ENCODE results near the gene MAGI2. TPM values are rescaled to one million over a fixed set of nuclear protein-coding genes. Genes with fewer than 3 reads are reported as not detected.

MAGI2 gene
- total and polyA plus RNA-seq, 4 donors = 3.7 to 25.5 (median 11.6) TPM

DNA sequence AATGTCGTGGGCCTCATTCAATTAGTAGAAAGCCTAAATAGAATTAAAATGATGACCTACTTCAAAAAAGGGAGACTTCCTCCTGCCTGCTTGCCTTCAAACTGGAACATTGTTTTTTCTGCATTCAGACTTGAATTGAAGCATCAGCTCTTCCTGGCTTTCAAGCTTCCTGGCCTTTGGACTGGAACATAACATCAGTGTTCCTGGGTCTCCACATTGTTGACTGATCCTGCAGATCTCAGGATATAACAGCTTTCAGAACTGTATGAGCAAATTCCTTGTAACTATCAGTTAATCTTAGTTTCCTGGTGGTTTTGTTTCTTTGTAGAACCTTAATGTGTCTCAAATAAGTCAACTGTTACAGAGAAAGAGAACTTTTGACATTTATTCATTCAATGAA is 18.6 kb downstream of the MAGI2 start:
- 0% methylated on average over 1 of the region's 1 CpG for WGBS, 2 donors
- intact Hi-C loops (cut with DNase I) = no loop called here
- H3K9me3 ChIP-seq (ENCODE audit: control insufficient read depth, low read length) = no peaks in the 10 kb centered on the region
- no peak for ATAC-seq (ENCODE audit: low FRiP score)
- no peak overlapping the region for H3K4me3 ChIP-seq (ENCODE audit: low read length in 2 of 2)
- H3K36me3 ChIP-seq (ENCODE audit: control insufficient read depth in 1 of 2, insufficient read depth in 2 of 2, low read length in 1 of 2) = no peaks in the 10 kb centered on the region
- H3K27me3 ChIP-seq (ENCODE audit: control insufficient read depth in 1 of 2, insufficient read depth in 2 of 2, low read length in 1 of 2) = no peaks in the 10 kb centered on the region
- no peak overlapping the region for H3K27ac ChIP-seq (ENCODE audit: low read depth in 1 of 2, low read length in 2 of 2)
- no peak for DNase-seq
- no peaks in the 10 kb centered on the region for H3K4me1 ChIP-seq (ENCODE audit: control insufficient read depth in 1 of 2, insufficient read depth in 2 of 2, low read length in 2 of 2)

DNA sequence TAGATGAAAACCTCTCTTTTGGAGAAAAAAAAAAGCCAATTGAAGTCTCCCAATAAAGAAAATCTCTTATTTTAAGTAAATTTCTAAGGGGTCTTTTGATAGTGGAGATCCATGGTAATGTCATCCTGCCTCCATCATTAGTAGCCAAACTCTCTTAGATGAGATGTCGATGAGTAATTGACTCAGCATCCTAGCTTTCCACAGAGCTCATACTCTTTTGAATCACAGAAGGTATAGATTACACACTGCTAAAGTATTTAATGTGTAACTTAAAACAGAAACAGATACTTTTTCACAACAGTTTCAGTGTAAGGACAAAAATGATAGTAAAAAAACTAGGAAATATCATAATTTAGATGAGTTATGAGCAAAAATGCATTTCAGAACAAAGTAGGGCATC is 19.4 kb downstream of the MAGI2 start:
- H3K4me3 ChIP-seq (ENCODE audit: low read length in 2 of 2) = no peak overlapping the region
- no peak for DNase-seq
- intact Hi-C loops (cut with DNase I) = no loop called here
- ATAC-seq (ENCODE audit: low FRiP score) = no peak
- 88% methylated on average over 1 of the region's 1 CpG for WGBS, 2 donors
- H3K4me1 ChIP-seq (ENCODE audit: control insufficient read depth in 1 of 2, insufficient read depth in 2 of 2, low read length in 2 of 2) = no peaks in the 10 kb centered on the region
- H3K27ac ChIP-seq (ENCODE audit: low read depth in 1 of 2, low read length in 2 of 2) = no peak overlapping the region
- H3K36me3 ChIP-seq (ENCODE audit: control insufficient read depth in 1 of 2, insufficient read depth in 2 of 2, low read length in 1 of 2) = no peaks in the 10 kb centered on the region
- no peaks in the 10 kb centered on the region for H3K27me3 ChIP-seq (ENCODE audit: control insufficient read depth in 1 of 2, insufficient read depth in 2 of 2, low read length in 1 of 2)
- H3K9me3 ChIP-seq (ENCODE audit: control insufficient read depth, low read length) = no peaks in the 10 kb centered on the region

DNA sequence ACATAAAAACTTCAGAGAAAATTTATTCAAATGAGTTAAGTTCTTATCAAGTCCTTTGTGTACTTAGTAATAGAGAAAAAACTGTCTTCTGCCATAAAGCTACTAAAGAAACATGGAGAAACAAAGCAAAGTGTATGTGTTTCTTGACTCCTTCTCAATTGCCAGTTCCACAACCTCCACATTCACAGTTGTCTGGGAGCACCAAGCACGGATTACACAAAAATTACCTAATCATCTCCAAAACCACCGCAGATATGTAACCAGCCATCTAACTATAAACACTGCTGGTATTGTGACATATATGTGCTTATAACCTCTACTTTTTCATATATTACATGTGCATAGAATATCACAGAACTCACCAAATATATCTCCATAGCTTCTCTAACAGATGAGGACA is 23.1 kb downstream of the MAGI2 start:
- ATAC-seq (ENCODE audit: low FRiP score) (no peak), DNase-seq (no peak)
- Histone ChIP-seq H3K4me1 (ENCODE audit: control insufficient read depth in 1 of 2, insufficient read depth in 2 of 2, low read length in 2 of 2) (no peaks in the 10 kb centered on the region), H3K9me3 (ENCODE audit: control insufficient read depth, low read length) (no peaks in the 10 kb centered on the region), H3K27ac (ENCODE audit: low read depth in 1 of 2, low read length in 2 of 2) (no peak overlapping the region), H3K4me3 (ENCODE audit: low read length in 2 of 2) (no peak overlapping the region), H3K27me3 (ENCODE audit: control insufficient read depth in 1 of 2, insufficient read depth in 2 of 2, low read length in 1 of 2) (no peaks in the 10 kb centered on the region), H3K36me3 (ENCODE audit: control insufficient read depth in 1 of 2, insufficient read depth in 2 of 2, low read length in 1 of 2) (no peaks in the 10 kb centered on the region)
- WGBS, 2 donors = 93 to 96% methylated on average over 2 of the region's 2 CpGs
- intact Hi-C loops (cut with DNase I) = no loop called here

GRCh38 chr7:79425665-79426064 is 27.8 kb downstream of the MAGI2 start:
- WGBS, 2 donors = 72 to 83% methylated on average over 7 of the region's 7 CpGs
- H3K27me3 ChIP-seq (ENCODE audit: control insufficient read depth in 1 of 2, insufficient read depth in 2 of 2, low read length in 1 of 2) = no peaks in the 10 kb centered on the region
- H3K4me1 ChIP-seq (ENCODE audit: control insufficient read depth in 1 of 2, insufficient read depth in 2 of 2, low read length in 2 of 2) = no peaks in the 10 kb centered on the region
- intact Hi-C loops (cut with DNase I) = no loop called here
- no peak overlapping the region for H3K4me3 ChIP-seq (ENCODE audit: low read length in 2 of 2)
- no peaks in the 10 kb centered on the region for H3K36me3 ChIP-seq (ENCODE audit: control insufficient read depth in 1 of 2, insufficient read depth in 2 of 2, low read length in 1 of 2)
- ATAC-seq (ENCODE audit: low FRiP score) = no peak
- no peak for DNase-seq
- H3K27ac ChIP-seq (ENCODE audit: low read depth in 1 of 2, low read length in 2 of 2) = no peak overlapping the region
- H3K9me3 ChIP-seq (ENCODE audit: control insufficient read depth, low read length) = no peaks in the 10 kb centered on the region

DNA sequence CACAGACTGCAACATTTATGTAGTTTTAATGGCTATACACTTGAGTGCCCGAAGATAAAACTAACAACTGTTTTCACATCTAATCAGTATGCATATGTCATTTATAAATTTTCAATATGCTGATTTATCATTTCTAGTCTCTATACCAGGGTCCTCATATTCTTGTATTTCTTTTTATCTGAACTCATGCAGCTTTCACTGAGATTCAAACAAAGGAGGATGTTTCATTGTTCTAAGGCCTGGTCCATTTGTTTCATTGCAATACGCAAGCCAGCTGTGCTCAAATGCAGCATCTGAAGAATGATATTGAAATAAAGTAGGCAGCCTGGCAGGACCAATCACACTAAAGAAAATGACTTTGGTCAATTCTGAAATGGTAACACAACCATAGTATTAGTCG is 31.7 kb downstream of the MAGI2 start:
- ATAC-seq (ENCODE audit: low FRiP score) (no peak), DNase-seq (no peak)
- H3K27me3 ChIP-seq (ENCODE audit: control insufficient read depth in 1 of 2, insufficient read depth in 2 of 2, low read length in 1 of 2) = no peaks in the 10 kb centered on the region
- no peaks in the 10 kb centered on the region for H3K36me3 ChIP-seq (ENCODE audit: control insufficient read depth in 1 of 2, insufficient read depth in 2 of 2, low read length in 1 of 2)
- H3K4me3 ChIP-seq (ENCODE audit: low read length in 2 of 2) = no peak overlapping the region
- WGBS, 2 donors = 96 to 98% methylated on average over 3 of the region's 3 CpGs
- intact Hi-C loops (cut with DNase I) = no loop called here
- H3K27ac ChIP-seq (ENCODE audit: low read depth in 1 of 2, low read length in 2 of 2) = no peak overlapping the region
- no peaks in the 10 kb centered on the region for H3K9me3 ChIP-seq (ENCODE audit: control insufficient read depth, low read length)
- no peaks in the 10 kb centered on the region for H3K4me1 ChIP-seq (ENCODE audit: control insufficient read depth in 1 of 2, insufficient read depth in 2 of 2, low read length in 2 of 2)

DNA sequence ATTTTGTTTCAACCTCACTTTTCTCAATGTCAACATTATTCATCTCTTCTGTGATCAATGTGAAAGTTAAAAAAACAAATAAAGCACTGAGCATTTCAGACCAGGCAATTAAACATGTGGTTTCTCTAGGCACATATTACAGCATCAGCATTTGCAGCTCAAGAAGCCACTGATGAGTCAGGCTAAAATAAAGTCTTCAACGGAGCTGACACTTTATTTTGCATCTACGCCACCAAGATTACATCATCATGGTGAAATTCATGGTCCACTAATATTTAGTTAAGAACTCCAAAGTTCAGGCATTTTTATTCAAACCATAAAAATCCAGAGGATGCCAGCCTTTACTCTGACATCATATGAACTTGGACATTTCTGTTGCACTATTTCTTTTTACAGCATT is 33.0 kb downstream of the MAGI2 start:
- no peak overlapping the region for H3K4me3 ChIP-seq (ENCODE audit: low read length in 2 of 2)
- no peaks in the 10 kb centered on the region for H3K27me3 ChIP-seq (ENCODE audit: control insufficient read depth in 1 of 2, insufficient read depth in 2 of 2, low read length in 1 of 2)
- no peaks in the 10 kb centered on the region for H3K36me3 ChIP-seq (ENCODE audit: control insufficient read depth in 1 of 2, insufficient read depth in 2 of 2, low read length in 1 of 2)
- no peak for DNase-seq
- no peak for ATAC-seq (ENCODE audit: low FRiP score)
- H3K27ac ChIP-seq (ENCODE audit: low read depth in 1 of 2, low read length in 2 of 2) = no peak overlapping the region
- WGBS, 2 donors = 5 to 6% methylated on average over 2 of the region's 2 CpGs
- H3K9me3 ChIP-seq (ENCODE audit: control insufficient read depth, low read length) = no peaks in the 10 kb centered on the region
- intact Hi-C loops (cut with DNase I) = no loop called here
- H3K4me1 ChIP-seq (ENCODE audit: control insufficient read depth in 1 of 2, insufficient read depth in 2 of 2, low read length in 2 of 2) = no peaks in the 10 kb centered on the region

- Histone ChIP-seq H3K9me3 (ENCODE audit: control insufficient read depth, low read length) (no peaks in the 10 kb centered on the region), H3K4me3 (ENCODE audit: low read length in 2 of 2) (no peak overlapping the region), H3K4me1 (ENCODE audit: control insufficient read depth in 1 of 2, insufficient read depth in 2 of 2, low read length in 2 of 2) (no peaks in the 10 kb centered on the region), H3K36me3 (ENCODE audit: control insufficient read depth in 1 of 2, insufficient read depth in 2 of 2, low read length in 1 of 2) (no peaks in the 10 kb centered on the region), H3K27me3 (ENCODE audit: control insufficient read depth in 1 of 2, insufficient read depth in 2 of 2, low read length in 1 of 2) (no peaks in the 10 kb centered on the region), H3K27ac (ENCODE audit: low read depth in 1 of 2, low read length in 2 of 2) (no peak overlapping the region)
- intact Hi-C loops (cut with DNase I) = no loop called here
- ATAC-seq (ENCODE audit: low FRiP score) = no peak
- no peak for DNase-seq
Measured at GRCh38 chr7:79414910-79415309, 38.6 kb downstream of the MAGI2 start.

GRCh38 chr7:79412915-79413314 is 40.6 kb downstream of the MAGI2 start:
- H3K9me3 ChIP-seq (ENCODE audit: control insufficient read depth, low read length) = no peaks in the 10 kb centered on the region
- no peak for DNase-seq
- H3K4me1 ChIP-seq (ENCODE audit: control insufficient read depth in 1 of 2, insufficient read depth in 2 of 2, low read length in 2 of 2) = no peaks in the 10 kb centered on the region
- no peaks in the 10 kb centered on the region for H3K27me3 ChIP-seq (ENCODE audit: control insufficient read depth in 1 of 2, insufficient read depth in 2 of 2, low read length in 1 of 2)
- H3K36me3 ChIP-seq (ENCODE audit: control insufficient read depth in 1 of 2, insufficient read depth in 2 of 2, low read length in 1 of 2) = no peaks in the 10 kb centered on the region
- ATAC-seq (ENCODE audit: low FRiP score) = no peak
- no peak overlapping the region for H3K4me3 ChIP-seq (ENCODE audit: low read length in 2 of 2)
- WGBS, 2 donors = 73 to 97% methylated on average over 2 of the region's 2 CpGs
- intact Hi-C loops (cut with DNase I) = no loop called here
- no peak overlapping the region for H3K27ac ChIP-seq (ENCODE audit: low read depth in 1 of 2, low read length in 2 of 2)

GRCh38 chr7:79412438-79412837 is 41.0 kb downstream of the MAGI2 start:
- Histone ChIP-seq H3K4me3 (ENCODE audit: low read length in 2 of 2) (no peak overlapping the region), H3K27ac (ENCODE audit: low read depth in 1 of 2, low read length in 2 of 2) (no peak overlapping the region), H3K9me3 (ENCODE audit: control insufficient read depth, low read length) (no peaks in the 10 kb centered on the region), H3K4me1 (ENCODE audit: control insufficient read depth in 1 of 2, insufficient read depth in 2 of 2, low read length in 2 of 2) (no peaks in the 10 kb centered on the region), H3K27me3 (ENCODE audit: control insufficient read depth in 1 of 2, insufficient read depth in 2 of 2, low read length in 1 of 2) (no peaks in the 10 kb centered on the region), H3K36me3 (ENCODE audit: control insufficient read depth in 1 of 2, insufficient read depth in 2 of 2, low read length in 1 of 2) (no peaks in the 10 kb centered on the region)
- DNase-seq (no peak), ATAC-seq (ENCODE audit: low FRiP score) (no peak)
- intact Hi-C loops (cut with DNase I) = no loop called here
- WGBS, 2 donors = 95 to 97% methylated on average over 3 of the region's 3 CpGs

- Histone ChIP-seq H3K27ac (ENCODE audit: low read depth in 1 of 2, low read length in 2 of 2) (no peak overlapping the region), H3K4me1 (ENCODE audit: control insufficient read depth in 1 of 2, insufficient read depth in 2 of 2, low read length in 2 of 2) (no peaks in the 10 kb centered on the region), H3K36me3 (ENCODE audit: control insufficient read depth in 1 of 2, insufficient read depth in 2 of 2, low read length in 1 of 2) (no peaks in the 10 kb centered on the region), H3K4me3 (ENCODE audit: low read length in 2 of 2) (no peak overlapping the region), H3K9me3 (ENCODE audit: control insufficient read depth, low read length) (no peaks in the 10 kb centered on the region), H3K27me3 (ENCODE audit: control insufficient read depth in 1 of 2, insufficient read depth in 2 of 2, low read length in 1 of 2) (no peaks in the 10 kb centered on the region)
- DNase-seq = no peak
- no peak for ATAC-seq (ENCODE audit: low FRiP score)
- intact Hi-C loops (cut with DNase I) = no loop called here
Measured at GRCh38 chr7:79410345-79410744, 43.1 kb downstream of the MAGI2 start.
